ENCODE measurements around the gene ZNF79. TPM values are rescaled to one million over a fixed set of nuclear protein-coding genes. Genes with fewer than 3 reads are reported as not detected.

ZNF79 gene
- total and polyA plus RNA-seq, 4 donors, result 1.0 to 10.3 (median 4.7) TPM

- intact Hi-C loops (cut with DNase I), result no loop called here
- Histone ChIP-seq H3K4me3 (ENCODE audit: low read length in 2 of 2) (no peak overlapping the region), H3K36me3 (ENCODE audit: control insufficient read depth in 1 of 2, insufficient read depth in 2 of 2, low read length in 1 of 2) (peaks cover 3 to 9% of the 10 kb centered on the region in 2 donors), H3K27me3 (ENCODE audit: control insufficient read depth in 1 of 2, insufficient read depth in 2 of 2, low read length in 1 of 2) (no peaks in the 10 kb centered on the region), H3K27ac (ENCODE audit: low read depth in 1 of 2, low read length in 2 of 2) (no peak overlapping the region), H3K9me3 (ENCODE audit: control insufficient read depth, low read length) (no peaks in the 10 kb centered on the region), H3K4me1 (ENCODE audit: control insufficient read depth in 1 of 2, insufficient read depth in 2 of 2, low read length in 2 of 2) (no peaks in the 10 kb centered on the region)
- 95% methylated on average over 14 of the region's 14 CpGs for WGBS, 2 donors
- DNase-seq, result no peak
- ATAC-seq (ENCODE audit: low FRiP score), result no peak
Measured at GRCh38 chr9:127467621-127468020, 43.4 kb downstream of the ZNF79 start.

GRCh38 chr9:127470662-127471061 is 46.5 kb downstream of the ZNF79 start:
- Histone ChIP-seq H3K9me3 (ENCODE audit: control insufficient read depth, low read length) (no peaks in the 10 kb centered on the region), H3K4me1 (ENCODE audit: control insufficient read depth in 1 of 2, insufficient read depth in 2 of 2, low read length in 2 of 2) (no peaks in the 10 kb centered on the region), H3K27ac (ENCODE audit: low read depth in 1 of 2, low read length in 2 of 2) (no peak overlapping the region), H3K36me3 (ENCODE audit: control insufficient read depth in 1 of 2, insufficient read depth in 2 of 2, low read length in 1 of 2) (peaks cover 3 to 9% of the 10 kb centered on the region in 2 donors), H3K4me3 (ENCODE audit: low read length in 2 of 2) (no peak overlapping the region), H3K27me3 (ENCODE audit: control insufficient read depth in 1 of 2, insufficient read depth in 2 of 2, low read length in 1 of 2) (no peaks in the 10 kb centered on the region)
- 82 to 89% methylated on average over 3 of the region's 3 CpGs for WGBS, 2 donors
- intact Hi-C loops (cut with DNase I), result no loop called here
- no peak for DNase-seq
- ATAC-seq (ENCODE audit: low FRiP score), result no peak

GRCh38 chr9:127473501-127473900 is 49.3 kb downstream of the ZNF79 start:
- no peak overlapping the region for H3K27ac ChIP-seq (ENCODE audit: low read depth in 1 of 2, low read length in 2 of 2)
- H3K27me3 ChIP-seq (ENCODE audit: control insufficient read depth in 1 of 2, insufficient read depth in 2 of 2, low read length in 1 of 2), result no peaks in the 10 kb centered on the region
- no peak overlapping the region for H3K4me3 ChIP-seq (ENCODE audit: low read length in 2 of 2)
- 88% methylated on average over 10 of the region's 10 CpGs for WGBS, 2 donors
- no peaks in the 10 kb centered on the region for H3K9me3 ChIP-seq (ENCODE audit: control insufficient read depth, low read length)
- H3K4me1 ChIP-seq (ENCODE audit: control insufficient read depth in 1 of 2, insufficient read depth in 2 of 2, low read length in 2 of 2), result no peaks in the 10 kb centered on the region
- DNase-seq (peak in 1 of 2 donors; percentile 31), ATAC-seq (ENCODE audit: low FRiP score) (no peak)
- intact Hi-C loops (cut with DNase I), result no loop called here
- peaks cover 2 to 3% of the 10 kb centered on the region in 2 donors for H3K36me3 ChIP-seq (ENCODE audit: control insufficient read depth in 1 of 2, insufficient read depth in 2 of 2, low read length in 1 of 2)

GRCh38 chr9:127473932-127474331 is 49.8 kb downstream of the ZNF79 start:
- ATAC-seq (ENCODE audit: low FRiP score) (no peak), DNase-seq (peak in 1 of 2 donors; percentile 22)
- Histone ChIP-seq H3K27me3 (ENCODE audit: control insufficient read depth in 1 of 2, insufficient read depth in 2 of 2, low read length in 1 of 2) (no peaks in the 10 kb centered on the region), H3K27ac (ENCODE audit: low read depth in 1 of 2, low read length in 2 of 2) (no peak overlapping the region), H3K36me3 (ENCODE audit: control insufficient read depth in 1 of 2, insufficient read depth in 2 of 2, low read length in 1 of 2) (peaks cover 2 to 3% of the 10 kb centered on the region in 2 donors), H3K9me3 (ENCODE audit: control insufficient read depth, low read length) (no peaks in the 10 kb centered on the region), H3K4me3 (ENCODE audit: low read length in 2 of 2) (no peak overlapping the region), H3K4me1 (ENCODE audit: control insufficient read depth in 1 of 2, insufficient read depth in 2 of 2, low read length in 2 of 2) (no peaks in the 10 kb centered on the region)
- WGBS, 2 donors, result 77 to 83% methylated on average over 4 of the region's 4 CpGs
- intact Hi-C loops (cut with DNase I), result no loop called here

- no peaks in the 10 kb centered on the region for H3K27me3 ChIP-seq (ENCODE audit: control insufficient read depth in 1 of 2, insufficient read depth in 2 of 2, low read length in 1 of 2)
- DNase-seq, result peak in 1 of 2 donors; percentile 57
- intact Hi-C loops (cut with DNase I), result no loop called here
- H3K9me3 ChIP-seq (ENCODE audit: control insufficient read depth, low read length), result no peaks in the 10 kb centered on the region
- H3K36me3 ChIP-seq (ENCODE audit: control insufficient read depth in 1 of 2, insufficient read depth in 2 of 2, low read length in 1 of 2), result peaks cover 2 to 3% of the 10 kb centered on the region in 2 donors
- no peak for ATAC-seq (ENCODE audit: low FRiP score)
- WGBS, 2 donors, result 90 to 95% methylated on average over 5 of the region's 5 CpGs
- H3K4me3 ChIP-seq (ENCODE audit: low read length in 2 of 2), result no peak overlapping the region
- H3K4me1 ChIP-seq (ENCODE audit: control insufficient read depth in 1 of 2, insufficient read depth in 2 of 2, low read length in 2 of 2), result no peaks in the 10 kb centered on the region
- no peak overlapping the region for H3K27ac ChIP-seq (ENCODE audit: low read depth in 1 of 2, low read length in 2 of 2)
Measured at GRCh38 chr9:127474592-127474991, 50.4 kb downstream of the ZNF79 start.

DNA sequence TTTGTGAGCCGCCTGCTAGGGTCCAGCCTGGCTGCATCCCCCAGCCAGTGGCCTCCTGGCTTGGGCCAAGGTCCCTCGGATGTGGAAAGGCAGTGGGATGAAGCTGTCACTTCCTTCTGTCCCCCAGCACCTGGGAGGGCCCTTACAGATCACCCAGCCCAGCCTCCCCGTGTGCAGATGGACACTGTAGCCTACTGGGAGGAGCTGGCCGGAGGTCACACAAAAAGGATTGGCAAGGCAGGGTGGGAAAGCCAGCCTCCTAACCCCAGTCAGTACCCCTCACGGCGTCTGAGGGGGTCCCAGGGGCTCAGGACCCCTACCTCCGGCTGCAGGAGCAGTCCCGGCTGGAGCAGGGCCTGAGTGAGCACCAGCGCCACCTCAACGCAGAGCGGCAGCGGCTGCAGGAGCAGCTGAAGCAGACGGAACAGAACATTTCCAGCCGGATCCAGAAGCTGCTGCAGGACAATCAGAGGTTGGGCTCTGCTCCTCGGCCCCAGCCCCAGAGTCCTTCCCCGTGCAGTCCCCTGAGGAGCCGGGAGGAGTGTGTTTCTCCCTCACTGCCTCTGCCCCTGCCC is 55.4 kb downstream of the ZNF79 start:
- Histone ChIP-seq H3K36me3 (ENCODE audit: control insufficient read depth in 1 of 2, insufficient read depth in 2 of 2, low read length in 1 of 2) (peaks cover 0 to 4% of the 10 kb centered on the region in 2 donors), H3K9me3 (ENCODE audit: control insufficient read depth, low read length) (no peaks in the 10 kb centered on the region)
- WGBS, 2 donors, result 87 to 93% methylated on average over 17 of the region's 17 CpGs

GRCh38 chr9:127482662-127483061 is 58.5 kb downstream of the ZNF79 start:
- ATAC-seq (ENCODE audit: low FRiP score), result no peak
- Histone ChIP-seq H3K36me3 (ENCODE audit: control insufficient read depth in 1 of 2, insufficient read depth in 2 of 2, low read length in 1 of 2) (peaks cover 5 to 7% of the 10 kb centered on the region in 2 donors), H3K4me1 (ENCODE audit: control insufficient read depth in 1 of 2, insufficient read depth in 2 of 2, low read length in 2 of 2) (no peaks in the 10 kb centered on the region), H3K4me3 (ENCODE audit: low read length in 2 of 2) (no peak overlapping the region), H3K27ac (ENCODE audit: low read depth in 1 of 2, low read length in 2 of 2) (no peak overlapping the region), H3K27me3 (ENCODE audit: control insufficient read depth in 1 of 2, insufficient read depth in 2 of 2, low read length in 1 of 2) (no peaks in the 10 kb centered on the region), H3K9me3 (ENCODE audit: control insufficient read depth, low read length) (no peaks in the 10 kb centered on the region)
- intact Hi-C loops (cut with DNase I), result no loop called here
- no peak for DNase-seq
- 96% methylated on average over 9 of the region's 9 CpGs for WGBS, 2 donors

More for the DNA sequence above, 55.4 kb downstream of the ZNF79 start:
- no peak for DNase-seq
- intact Hi-C loops (cut with DNase I), result no loop called here
- Histone ChIP-seq H3K27me3 (ENCODE audit: control insufficient read depth in 1 of 2, insufficient read depth in 2 of 2, low read length in 1 of 2) (no peaks in the 10 kb centered on the region), H3K4me1 (ENCODE audit: control insufficient read depth in 1 of 2, insufficient read depth in 2 of 2, low read length in 2 of 2) (no peaks in the 10 kb centered on the region), H3K4me3 (ENCODE audit: low read length in 2 of 2) (no peak overlapping the region), H3K27ac (ENCODE audit: low read depth in 1 of 2, low read length in 2 of 2) (no peak overlapping the region)
- no peak for ATAC-seq (ENCODE audit: low FRiP score)

- DNase-seq (no peak), ATAC-seq (ENCODE audit: low FRiP score) (no peak)
- Histone ChIP-seq H3K27ac (ENCODE audit: low read depth in 1 of 2, low read length in 2 of 2) (no peak overlapping the region), H3K27me3 (ENCODE audit: control insufficient read depth in 1 of 2, insufficient read depth in 2 of 2, low read length in 1 of 2) (no peaks in the 10 kb centered on the region), H3K36me3 (ENCODE audit: control insufficient read depth in 1 of 2, insufficient read depth in 2 of 2, low read length in 1 of 2) (peaks cover 5 to 10% of the 10 kb centered on the region in 2 donors), H3K4me3 (ENCODE audit: low read length in 2 of 2) (no peak overlapping the region), H3K4me1 (ENCODE audit: control insufficient read depth in 1 of 2, insufficient read depth in 2 of 2, low read length in 2 of 2) (no peaks in the 10 kb centered on the region), H3K9me3 (ENCODE audit: control insufficient read depth, low read length) (no peaks in the 10 kb centered on the region)
- intact Hi-C loops (cut with DNase I), result no loop called here
- 85 to 86% methylated on average over 11 of the region's 11 CpGs for WGBS, 2 donors
Measured at GRCh38 chr9:127485995-127486394, 61.8 kb downstream of the ZNF79 start.

GRCh38 chr9:127488946-127489345 is 64.8 kb downstream of the ZNF79 start:
- 89 to 91% methylated on average over 7 to 8 of the region's 8 CpGs for WGBS, 2 donors

More at GRCh38 chr9:127488946-127489345, 64.8 kb downstream of the ZNF79 start:
- no peak for DNase-seq
- intact Hi-C loops (cut with DNase I), result no loop called here
- Histone ChIP-seq H3K9me3 (ENCODE audit: control insufficient read depth, low read length) (no peaks in the 10 kb centered on the region), H3K27ac (ENCODE audit: low read depth in 1 of 2, low read length in 2 of 2) (no peak overlapping the region), H3K4me1 (ENCODE audit: control insufficient read depth in 1 of 2, insufficient read depth in 2 of 2, low read length in 2 of 2) (no peaks in the 10 kb centered on the region), H3K4me3 (ENCODE audit: low read length in 2 of 2) (no peak overlapping the region), H3K27me3 (ENCODE audit: control insufficient read depth in 1 of 2, insufficient read depth in 2 of 2, low read length in 1 of 2) (no peaks in the 10 kb centered on the region), H3K36me3 (ENCODE audit: control insufficient read depth in 1 of 2, insufficient read depth in 2 of 2, low read length in 1 of 2) (peaks cover 5 to 9% of the 10 kb centered on the region in 2 donors)
- no peak for ATAC-seq (ENCODE audit: low FRiP score)
